Testis (tissue), 2 donors: Measurements from ENCODE around the gene TIMP2.

Source experiments
- POLR2A ChIP-seq: fragments of 450-650 bp; IDR thresholded peaks from one replicate; pipeline ENCODE4 v1.6.1; 2017; ENCODE audit warnings: antibody characterized with exemption, mild to moderate bottlenecking, moderate library complexity
- TF ChIP-seq, protein P1 (sequence below), 3 experiments: fragments of 450-650 bp in 2 of 3; fragments of 200-600 bp in 1 of 3; sonication (generic) in 1 of 3; IDR thresholded peaks; one replicate each; pipeline ENCODE4 v1.5.1; 2016 to 2019; ENCODE audit warnings: antibody characterized with exemption in 3 of 3, mild to moderate bottlenecking in 2 of 3, moderate library complexity in 1 of 3

GRCh38 chr17:78946631-78947030 lies 21.4 kb upstream of the TIMP2 start:
- TF ChIP-seq, protein P1, sequence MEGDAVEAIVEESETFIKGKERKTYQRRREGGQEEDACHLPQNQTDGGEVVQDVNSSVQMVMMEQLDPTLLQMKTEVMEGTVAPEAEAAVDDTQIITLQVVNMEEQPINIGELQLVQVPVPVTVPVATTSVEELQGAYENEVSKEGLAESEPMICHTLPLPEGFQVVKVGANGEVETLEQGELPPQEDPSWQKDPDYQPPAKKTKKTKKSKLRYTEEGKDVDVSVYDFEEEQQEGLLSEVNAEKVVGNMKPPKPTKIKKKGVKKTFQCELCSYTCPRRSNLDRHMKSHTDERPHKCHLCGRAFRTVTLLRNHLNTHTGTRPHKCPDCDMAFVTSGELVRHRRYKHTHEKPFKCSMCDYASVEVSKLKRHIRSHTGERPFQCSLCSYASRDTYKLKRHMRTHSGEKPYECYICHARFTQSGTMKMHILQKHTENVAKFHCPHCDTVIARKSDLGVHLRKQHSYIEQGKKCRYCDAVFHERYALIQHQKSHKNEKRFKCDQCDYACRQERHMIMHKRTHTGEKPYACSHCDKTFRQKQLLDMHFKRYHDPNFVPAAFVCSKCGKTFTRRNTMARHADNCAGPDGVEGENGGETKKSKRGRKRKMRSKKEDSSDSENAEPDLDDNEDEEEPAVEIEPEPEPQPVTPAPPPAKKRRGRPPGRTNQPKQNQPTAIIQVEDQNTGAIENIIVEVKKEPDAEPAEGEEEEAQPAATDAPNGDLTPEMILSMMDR (IDR thresholded peaks at IDR 0.05), result no peak
- no peak for TF ChIP-seq POLR2A
